ENCODE data around the gene CDCP2. TPM values are rescaled to one million over a fixed set of nuclear protein-coding genes. Genes with fewer than 3 reads are reported as not detected.
A peak's percentile ranks its signal among the peaks of the same experiment; 100 is the strongest.
"Not testable (repeated sequence)": the region's sequence is repeated elsewhere in the genome, so short reads cannot be mapped to it uniquely, and the experiment has no call there.

Gene CDCP2
- total and polyA plus RNA-seq, 12 donors = 0.03 to 0.11 TPM; not detected in 10

- TF ChIP-seq CTCF (IDR thresholded peaks at IDR 0.05) = peak in 3 of 9 donors; percentile 11 to 15 (median 14)
- intact Hi-C loops (cut with DNase I) = no loop called here
- no peak for ATAC-seq
- H3K27ac ChIP-seq = no peak overlapping the region
- no peak overlapping the region for H3K4me3 ChIP-seq
- DNase-seq = no peak
- H3K27me3 ChIP-seq = no peaks in the 10 kb centered on the region
- peaks cover 0 to 6% (median 0%) of the 10 kb centered on the region in 9 donors for H3K36me3 ChIP-seq
- H3K4me1 ChIP-seq = peaks cover 0 to 3% (median 0%) of the 10 kb centered on the region in 9 donors
- WGBS, 2 donors = 62 to 68% methylated on average over 2 of the region's 2 CpGs
- no peaks in the 10 kb centered on the region for H3K9me3 ChIP-seq
Measured at GRCh38 chr1:54107131-54107530, 45.7 kb downstream of the CDCP2 start.

- H3K27ac ChIP-seq = no peak overlapping the region
- peaks cover 0 to 16% (median 0%) of the 10 kb centered on the region in 9 donors for H3K36me3 ChIP-seq
- WGBS, 2 donors = 86 to 89% methylated on average over 6 of the region's 6 CpGs
- H3K9me3 ChIP-seq = no peaks in the 10 kb centered on the region
- intact Hi-C loops (cut with DNase I) = no loop called here
- peaks cover 0 to 3% (median 0%) of the 10 kb centered on the region in 9 donors for H3K4me1 ChIP-seq
- no peak for DNase-seq
- no peaks in the 10 kb centered on the region for H3K27me3 ChIP-seq
- ATAC-seq = no peak
- no peak for TF ChIP-seq CTCF (IDR thresholded peaks at IDR 0.05)
- H3K4me3 ChIP-seq = no peak overlapping the region
Measured at GRCh38 chr1:54105736-54106269, 47.0 kb downstream of the CDCP2 start.

GRCh38 chr1:54105080-54105479, 47.7 kb downstream of the CDCP2 start:
- Histone ChIP-seq H3K4me3 (no peak overlapping the region), H3K27ac (no peak overlapping the region), H3K36me3 (peaks cover 0 to 16% (median 0%) of the 10 kb centered on the region in 9 donors), H3K4me1 (peaks cover 0 to 3% (median 0%) of the 10 kb centered on the region in 9 donors), H3K9me3 (no peaks in the 10 kb centered on the region), H3K27me3 (no peaks in the 10 kb centered on the region)
- no peak for TF ChIP-seq CTCF (IDR thresholded peaks at IDR 0.05)
- WGBS, 2 donors = 41 to 45% methylated on average over 1 of the region's 1 CpG
- DNase-seq = no peak
- intact Hi-C loops (cut with DNase I) = no loop called here
- ATAC-seq = no peak

GRCh38 chr1:54104613-54105012, 48.2 kb downstream of the CDCP2 start:
- H3K27ac ChIP-seq; H3K9me3 ChIP-seq; H3K4me1 ChIP-seq; ATAC-seq; intact Hi-C loops (cut with DNase I); H3K27me3 ChIP-seq; DNase-seq; H3K4me3 ChIP-seq: not testable (repeated sequence)
- H3K36me3 ChIP-seq = peaks cover 0 to 16% (median 0%) of the 10 kb centered on the region in 9 donors
- 95 to 96% methylated on average over 9 of the region's 9 CpGs for WGBS, 2 donors

- Histone ChIP-seq H3K27me3 (no peaks in the 10 kb centered on the region), H3K9me3 (no peaks in the 10 kb centered on the region), H3K27ac (no peak overlapping the region), H3K4me1 (no peaks in the 10 kb centered on the region), H3K36me3 (peaks cover 0 to 17% (median 0%) of the 10 kb centered on the region in 9 donors), H3K4me3 (no peak overlapping the region)
- 85 to 90% methylated on average over 6 of the region's 6 CpGs for WGBS, 2 donors
- TF ChIP-seq CTCF (IDR thresholded peaks at IDR 0.05) = no peak
- intact Hi-C loops (cut with DNase I) = no loop called here
- no peak for DNase-seq
- ATAC-seq = no peak
Measured at GRCh38 chr1:54103414-54103813, 49.4 kb downstream of the CDCP2 start.
